Nephron (organoid): Measurements from ENCODE around the gene KLHL29.
A peak's percentile ranks its signal among the peaks of the same experiment; 100 is the strongest.

Source experiments
- H3K27ac Mint-ChIP-seq, 3 experiments: 2 replicates each; pipeline ENCODE4 v1.8.0; 2020; ENCODE audit warnings: mixed read lengths in 3 of 3, mild to moderate bottlenecking in 2 of 3, moderate library complexity in 1 of 3
- H3K27me3 Mint-ChIP-seq: 2 replicates; pipeline ENCODE4 v1.8.0; 2021; ENCODE audit warnings: low read depth, mild to moderate bottlenecking, moderate library complexity, mixed read lengths
- H3K36me3 Mint-ChIP-seq: 2 replicates; pipeline ENCODE4 v1.8.0; 2020; ENCODE audit warnings: low read depth, mixed read lengths
- H3K4me1 Mint-ChIP-seq: 2 replicates; pipeline ENCODE4 v1.8.0; 2020; ENCODE audit warnings: mixed read lengths
- H3K4me3 Mint-ChIP-seq, 3 experiments: 2 replicates each; pipeline ENCODE4 v1.8.0; 2020; ENCODE audit warnings: mild to moderate bottlenecking in 3 of 3, mixed read lengths in 3 of 3, moderate library complexity in 2 of 3
- H3K9me3 Mint-ChIP-seq: 2 replicates; pipeline ENCODE4 v1.8.0; 2020; ENCODE audit warnings: mixed read lengths
- CTCF ChIP-seq, 3 experiments: fragments of 200-600 bp; sonication (generic); IDR thresholded peaks; one replicate each; pipeline ENCODE4 v1.5.0; 2021; ENCODE audit warnings: antibody characterized with exemption in 3 of 3; ENCODE audit not compliant: unreplicated experiment in 3 of 3

The KLHL29 gene

GRCh38 chr2:23635442-23636340 lies 250.7 kb downstream of the KLHL29 start:
- H3K27me3 Mint-ChIP-seq, result no peaks in the 10 kb centered on the region
- H3K4me3 Mint-ChIP-seq, result no peak overlapping the region
- peak overlapping the region in 2 of 3 experiments; percentile 57 to 93 for H3K27ac Mint-ChIP-seq
- peaks cover 17% of the 10 kb centered on the region for H3K4me1 Mint-ChIP-seq
- H3K36me3 Mint-ChIP-seq, result peaks cover 6% of the 10 kb centered on the region
- TF ChIP-seq CTCF (IDR thresholded peaks at IDR 0.05; ENCODE audit: unreplicated experiment in 3 of 3), result no peak
- no peaks in the 10 kb centered on the region for H3K9me3 Mint-ChIP-seq

- peak in 1 of 3 experiments; percentile 15 for TF ChIP-seq CTCF (IDR thresholded peaks at IDR 0.05; ENCODE audit: unreplicated experiment in 3 of 3)
- Mint-ChIP-seq H3K4me3 (no peak overlapping the region), H3K4me1 (peaks cover 17% of the 10 kb centered on the region), H3K27ac (peak overlapping the region; percentile 55 to 93 (median 86)), H3K36me3 (peaks cover 6% of the 10 kb centered on the region), H3K9me3 (no peaks in the 10 kb centered on the region), H3K27me3 (no peaks in the 10 kb centered on the region)
These were observed 251.4 kb downstream of the KLHL29 start for GRCh38 chr2:23636426-23636825.

GRCh38 chr2:23637011-23637778 lies 252.2 kb downstream of the KLHL29 start:
- peaks cover 17% of the 10 kb centered on the region for H3K4me1 Mint-ChIP-seq
- peak overlapping the region; percentile 55 to 93 (median 86) for H3K27ac Mint-ChIP-seq
- no peak overlapping the region for H3K4me3 Mint-ChIP-seq
- TF ChIP-seq CTCF (IDR thresholded peaks at IDR 0.05; ENCODE audit: unreplicated experiment in 3 of 3), result no peak
- H3K9me3 Mint-ChIP-seq, result no peaks in the 10 kb centered on the region
- no peaks in the 10 kb centered on the region for H3K27me3 Mint-ChIP-seq
- peaks cover 10% of the 10 kb centered on the region for H3K36me3 Mint-ChIP-seq

GRCh38 chr2:23639406-23639982 lies 254.5 kb downstream of the KLHL29 start:
- Mint-ChIP-seq H3K27me3 (no peaks in the 10 kb centered on the region), H3K36me3 (peaks cover 23% of the 10 kb centered on the region), H3K4me3 (no peak overlapping the region), H3K27ac (peak overlapping the region in 1 of 3 experiments; percentile 44), H3K9me3 (no peaks in the 10 kb centered on the region), H3K4me1 (peaks cover 12% of the 10 kb centered on the region)
- no peak for TF ChIP-seq CTCF (IDR thresholded peaks at IDR 0.05; ENCODE audit: unreplicated experiment in 3 of 3)

- Mint-ChIP-seq H3K4me1 (peaks cover 19% of the 10 kb centered on the region), H3K36me3 (peaks cover 28% of the 10 kb centered on the region), H3K27me3 (no peaks in the 10 kb centered on the region), H3K27ac (no peak overlapping the region), H3K4me3 (no peak overlapping the region), H3K9me3 (no peaks in the 10 kb centered on the region)
- no peak for TF ChIP-seq CTCF (IDR thresholded peaks at IDR 0.05; ENCODE audit: unreplicated experiment in 3 of 3)
These were observed 255.7 kb downstream of the KLHL29 start for GRCh38 chr2:23640711-23641110.
